H1 (cell line): Measurements from ENCODE around the gene PRELID2. TPM values are rescaled to one million over a fixed set of nuclear protein-coding genes. Genes with fewer than 3 reads are reported as not detected.

ENCODE experiments used
- CTCF ChIA-PET: fragments of 300-600 bp; sonication (Branson Sonifier 250); formaldehyde crosslinking; loops from one replicate; lab custom pipeline; 2021; ENCODE audit not compliant: partially characterized antibody; lab: Charles Lee
- POLR2A ChIA-PET: fragments of 300-600 bp; sonication (Branson Sonifier 250); formaldehyde crosslinking; loops from one replicate; lab custom pipeline; 2021; ENCODE audit warnings: inconsistent platforms; ENCODE audit not compliant: partially characterized antibody; lab: Charles Lee
- DNase-seq, 2 experiments: peaks; one replicate each; pipeline versions ENCODE4 v3.0.0 to v3.0.0-alpha.2; 2010 to 2022; ENCODE audit warnings: low spot score in 2 of 2, low read depth in 1 of 2, mixed read lengths in 1 of 2
- FAIRE-seq: peaks from 2 replicates; lab custom pipeline; 2011; peaks lifted over from hg19 to GRCh38; lab: Jason Lieb, UNC
- H2AFZ ChIP-seq: 2 replicates; pipeline ENCODE4 v1.8.1; 2012; ENCODE audit warnings: low read length, inconsistent platforms
- H2AK5ac ChIP-seq: 2 replicates; pipeline ENCODE4 v1.6.1; 2013; ENCODE audit warnings: low read depth, low read length
- H2BK120ac ChIP-seq: replicated peaks from 2 replicates; pipeline ENCODE3; 2013; ENCODE audit warnings: low read depth, low read length, inconsistent platforms
- H2BK12ac ChIP-seq: 2 replicates; pipeline ENCODE4 v1.6.1; 2013; ENCODE audit warnings: low read depth, low read length
- H2BK15ac ChIP-seq: 2 replicates; pipeline ENCODE4 v1.6.1; 2013; ENCODE audit warnings: low read length
- H2BK20ac ChIP-seq: 2 replicates; pipeline ENCODE4 v1.6.1; 2013; ENCODE audit warnings: low read length
- H2BK5ac ChIP-seq: 2 replicates; pipeline ENCODE4 v1.6.1; 2013; ENCODE audit warnings: low read depth, low read length
- H3K14ac ChIP-seq: 2 replicates; pipeline ENCODE4 v1.6.1; 2013; ENCODE audit warnings: inconsistent platforms; ENCODE audit not compliant: insufficient read length
- H3K18ac ChIP-seq: 2 replicates; pipeline ENCODE4 v1.6.1; 2013; ENCODE audit warnings: low read length; ENCODE audit errors: extremely low read depth
- H3K23ac ChIP-seq: 2 replicates; pipeline ENCODE4 v1.6.1; 2013; ENCODE audit warnings: inconsistent platforms; ENCODE audit not compliant: insufficient read length
- H3K23me2 ChIP-seq: 2 replicates; pipeline ENCODE4 v1.6.1; 2013; ENCODE audit warnings: low read depth, low read length
- H3K27ac ChIP-seq: 2 replicates; pipeline ENCODE4 v1.6.1; 2011; ENCODE audit warnings: low read depth, low read length, inconsistent platforms
- H3K27me3 ChIP-seq, 4 experiments: replicated peaks in 1 of 4; 1 replicate in 1 of 4; 2 replicates in 3 of 4; pipeline versions ENCODE4 v1.6.1 to v1.8.1; 2011 to 2013; ENCODE audit warnings: low read length in 3 of 4, mild to moderate bottlenecking in 3 of 4, inconsistent platforms in 2 of 4, mixed read lengths in 2 of 4, moderate library complexity in 1 of 4; ENCODE audit not compliant: control insufficient read depth in 3 of 4, insufficient read depth in 3 of 4; ENCODE audit errors: extremely low read depth in 1 of 4
- H3K36me3 ChIP-seq, 4 experiments: 2 replicates each; pipeline versions ENCODE4 v1.6.1 to v1.8.1; 2011 to 2013; ENCODE audit warnings: mild to moderate bottlenecking in 4 of 4, low read length in 3 of 4, moderate library complexity in 2 of 4, control low read depth in 1 of 4, inconsistent platforms in 1 of 4; ENCODE audit not compliant: insufficient read depth in 4 of 4, control insufficient read depth in 2 of 4
- H3K4ac ChIP-seq: replicated peaks from 2 replicates; pipeline ENCODE3; 2013; ENCODE audit warnings: low read length, low read depth, mixed read lengths, inconsistent platforms; ENCODE audit not compliant: insufficient read length
- H3K4me1 ChIP-seq, 4 experiments: replicated peaks in 1 of 4; 1 replicate in 1 of 4; 2 replicates in 3 of 4; pipeline versions ENCODE4 v1.6.1 to v1.8.1; 2011 to 2013; ENCODE audit warnings: low read length in 3 of 4, inconsistent platforms in 2 of 4, mixed read lengths in 1 of 4; ENCODE audit not compliant: insufficient read depth in 4 of 4, control insufficient read depth in 3 of 4
- H3K4me2 ChIP-seq, 2 experiments: 2 replicates each; pipeline versions ENCODE4 v1.6.1 to v1.8.1; 2011 to 2013; ENCODE audit warnings: low read depth in 2 of 2, low read length in 2 of 2, control low read depth in 1 of 2, inconsistent platforms in 1 of 2, mild to moderate bottlenecking in 1 of 2; ENCODE audit not compliant: insufficient read depth in 1 of 2
- H3K4me3 ChIP-seq, 4 experiments: fragments of 200-600, 300-600 bp in 1 of 4; sonication (generic), shearing (Covaris generic), sonication (Bioruptor Twin) in 1 of 4; 2 replicates each; pipeline versions ENCODE4 v1.5.1 to v1.8.1; 2011 to 2016; ENCODE audit warnings: low read length in 4 of 4, low read depth in 3 of 4, control low read depth in 2 of 4, inconsistent platforms in 2 of 4, mild to moderate bottlenecking in 2 of 4, mixed read lengths in 1 of 4, moderate library complexity in 1 of 4; ENCODE audit not compliant: insufficient read depth in 2 of 4; ENCODE audit errors: extremely low read depth in 1 of 4
- H3K56ac ChIP-seq: replicated peaks from 2 replicates; pipeline ENCODE3; 2013; ENCODE audit warnings: low read depth, mild to moderate bottlenecking, mixed read lengths, low read length, inconsistent platforms; ENCODE audit not compliant: insufficient read length
- H3K79me1 ChIP-seq: 2 replicates; pipeline ENCODE4 v1.6.1; 2013; ENCODE audit warnings: low read depth, low read length, control low read depth
- H3K79me2 ChIP-seq, 2 experiments: 2 replicates each; pipeline versions ENCODE4 v1.6.1 to v1.8.1; 2012 to 2013; ENCODE audit warnings: low read length in 2 of 2, mild to moderate bottlenecking in 2 of 2, inconsistent platforms in 1 of 2; ENCODE audit not compliant: insufficient read depth in 2 of 2, control insufficient read depth in 1 of 2
- H3K9ac ChIP-seq, 4 experiments: replicated peaks in 1 of 4; 1 replicate in 1 of 4; 2 replicates in 3 of 4; pipeline versions ENCODE4 v1.6.1 to v1.8.1; 2011 to 2013; ENCODE audit warnings: low read depth in 3 of 4, low read length in 3 of 4, control low read depth in 2 of 4, mild to moderate bottlenecking in 2 of 4, moderate library complexity in 2 of 4, inconsistent platforms in 1 of 4; ENCODE audit errors: extremely low read depth in 1 of 4
- H3K9me3 ChIP-seq, 2 experiments: 2 replicates each; pipeline versions ENCODE4 v1.6.1 to v1.8.1; 2012 to 2013; ENCODE audit warnings: mild to moderate bottlenecking in 2 of 2, moderate library complexity in 2 of 2, control low read depth in 1 of 2, inconsistent platforms in 1 of 2, low read depth in 1 of 2, low read length in 1 of 2, mixed read lengths in 1 of 2; ENCODE audit not compliant: insufficient read depth in 2 of 2
- H4K20me1 ChIP-seq, 2 experiments: replicated peaks in 1 of 2; 2 replicates each; pipeline versions ENCODE3 to v1.8.1; 2011 to 2013; ENCODE audit warnings: inconsistent platforms in 2 of 2, low read length in 2 of 2, mild to moderate bottlenecking in 1 of 2; ENCODE audit not compliant: insufficient read depth in 2 of 2, control insufficient read depth in 1 of 2
- H4K5ac ChIP-seq: 2 replicates; pipeline ENCODE4 v1.6.1; 2013; ENCODE audit warnings: low read length, low read depth, mixed read lengths, inconsistent platforms; ENCODE audit not compliant: insufficient read length
- H4K8ac ChIP-seq: 2 replicates; pipeline ENCODE4 v1.8.0; 2013; ENCODE audit warnings: mild to moderate bottlenecking, moderate library complexity, low read length, inconsistent platforms; ENCODE audit not compliant: insufficient read depth; ENCODE audit errors: extremely low read depth
- H4K91ac ChIP-seq: replicated peaks from 2 replicates; pipeline ENCODE3; 2013; ENCODE audit warnings: low read length, mixed read lengths, inconsistent platforms; ENCODE audit not compliant: insufficient read length
- BCL11A ChIP-seq, 2 experiments: IDR thresholded peaks; one replicate each; pipeline ENCODE4 v1.6.1; 2011; ENCODE audit warnings: low read depth in 2 of 2, low read length in 2 of 2, mild to moderate bottlenecking in 2 of 2
- CHD1 ChIP-seq: IDR thresholded peaks from 2 replicates; pipeline ENCODE4 v1.6.1; 2012; ENCODE audit warnings: low read depth, low read length, improper control_type of control experiment
- CREB1 ChIP-seq: IDR thresholded peaks from 2 replicates; pipeline ENCODE4 v1.6.1; 2012; ENCODE audit warnings: inconsistent platforms
- KDM4A ChIP-seq: IDR thresholded peaks from one replicate; pipeline ENCODE4 v1.7.1; 2012; ENCODE audit warnings: low read depth, mild to moderate bottlenecking, moderate library complexity, low read length, inconsistent platforms; ENCODE audit not compliant: severe bottlenecking
- MAFK ChIP-seq: IDR thresholded peaks from 2 replicates; pipeline ENCODE4 v1.6.1; 2012; ENCODE audit warnings: low read depth, mild to moderate bottlenecking, improper control_type of control experiment, low read length
- PHF8 ChIP-seq: fragments of 200-600 bp; sonication (generic); conservative IDR thresholded peaks from 2 replicates; pipeline ENCODE4 v1.7.1; 2012; ENCODE audit warnings: low read depth, mild to moderate bottlenecking, inconsistent platforms, low read length, moderate library complexity
- RAD21 ChIP-seq, 2 experiments: IDR thresholded peaks in 1 of 2; conservative IDR thresholded peaks in 1 of 2; 2 replicates each; pipeline ENCODE4 v1.6.1; 2011; ENCODE audit warnings: low read depth in 2 of 2, low read length in 2 of 2, improper control_type of control experiment in 1 of 2, inconsistent platforms in 1 of 2, mild to moderate bottlenecking in 1 of 2, moderate library complexity in 1 of 2
- SAP30 ChIP-seq: fragments of 300-600 bp; sonication (generic); IDR thresholded peaks from 2 replicates; pipeline ENCODE4 v1.7.1; 2012; ENCODE audit warnings: low read length, moderate library complexity, mild to moderate bottlenecking, inconsistent platforms; ENCODE audit not compliant: insufficient read depth, insufficient replicate concordance
- SIN3A ChIP-seq, 2 experiments: IDR thresholded peaks in 1 of 2; conservative IDR thresholded peaks in 1 of 2; 2 replicates each; pipeline ENCODE4 v1.6.1; 2011 to 2012; ENCODE audit warnings: low read length in 2 of 2, improper control_type of control experiment in 1 of 2, low read depth in 1 of 2, mild to moderate bottlenecking in 1 of 2
- SIX5 ChIP-seq: IDR thresholded peaks from 2 replicates; pipeline ENCODE4 v1.6.1; 2011; ENCODE audit warnings: mild to moderate bottlenecking, low read depth, low read length
- SP4 ChIP-seq: IDR thresholded peaks from 2 replicates; pipeline ENCODE4 v1.6.1; 2012; ENCODE audit warnings: low read length, inconsistent platforms
- SRF ChIP-seq: IDR thresholded peaks from 2 replicates; pipeline ENCODE4 v1.6.1; 2011; ENCODE audit warnings: mild to moderate bottlenecking, low read depth, low read length, moderate library complexity
- SUZ12 ChIP-seq: fragments of 200-600 bp; sonication (generic); IDR thresholded peaks from 2 replicates; pipeline ENCODE4 v1.6.1; 2012; ENCODE audit warnings: mild to moderate bottlenecking, inconsistent platforms, low read length, moderate library complexity, mixed read lengths
- WGBS, 2 experiments: shearing (Covaris generic) in 1 of 2; methylation state at CpG; one replicate each; pipeline versions ENCODE4 v1.1.6 to v1.1.7; 2013 to 2015; ENCODE audit warnings: low lambda C conversion rate in 2 of 2, mixed read lengths in 2 of 2, inconsistent platforms in 1 of 2, low coverage in 1 of 2, missing lambda C conversion rate in 1 of 2; ENCODE audit not compliant: insufficient replicate concordance in 2 of 2, insufficient coverage in 1 of 2, insufficient read length in 1 of 2; ENCODE audit errors: extremely low coverage in 1 of 2, missing lambda C conversion rate in 1 of 2; 5-methylcytosine and 5-hydroxymethylcytosine counted together
- polyA plus RNA-seq, 7 experiments: library from polyadenylated mRNA; depleted of rRNA in 3 of 7; stranded (reverse) in 5 of 7; unstranded in 2 of 7; fragments of >200 nt in 5 of 7; fragments of 200-250 nt in 2 of 7; gene quantifications; 1 replicate in 5 of 7; 2 replicates in 1 of 7; 4 replicates in 1 of 7; pipeline versions ENCODE4 v1.2.1 to v1.2.3, GENCODE V29; 2011 to 2013; ENCODE audit warnings: missing spikeins in 2 of 7, mixed read lengths in 2 of 7
- total RNA-seq: library from RNA; stranded (reverse); fragmentation: NEBNext Ultra II Directional; extraction: Animal tissue kit (Norgen Biotek cat#: 25700); gene quantifications from 2 replicates; pipeline ENCODE4 v1.2.1, GENCODE V29; 2021
- TF ChIP-seq, protein P1 (sequence below): IDR thresholded peaks from 2 replicates; pipeline ENCODE4 v1.6.1; 2012; ENCODE audit warnings: inconsistent platforms

Gene PRELID2
- total and polyA plus RNA-seq, 2 of the 8 experiments (the other 6 are each of a cell fraction or from before 2014, with no cell fraction given), result 2.2 to 7.8 TPM

DNA sequence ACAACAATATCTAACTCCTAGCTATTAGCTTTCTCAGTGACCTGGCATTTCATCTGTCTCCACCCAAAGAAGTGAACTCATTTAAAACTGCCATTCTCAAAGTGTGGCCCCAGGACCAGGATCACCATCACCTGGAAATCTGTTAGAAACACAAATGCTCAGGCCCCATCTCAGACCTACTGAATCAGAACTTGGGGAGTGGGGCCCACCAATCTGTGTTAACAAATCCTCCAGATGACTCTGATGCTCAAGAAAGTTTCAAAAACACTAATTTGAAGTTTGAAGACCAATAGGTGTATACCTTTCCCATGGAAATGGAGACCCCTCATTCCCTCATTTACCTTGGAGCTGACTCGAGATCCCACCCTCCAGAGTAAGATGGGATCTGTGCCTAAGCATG is 72.3 kb downstream of the PRELID2 start:
- no peak overlapping the region for H3K56ac ChIP-seq
- H4K5ac ChIP-seq, result no peak overlapping the region
- H2BK5ac ChIP-seq, result no peak overlapping the region
- FAIRE-seq (no peak), DNase-seq (no peak)
- H4K91ac ChIP-seq, result no peak overlapping the region
- CTCF ChIA-PET, result interaction anchor here (0.7 kb wide), 1 partner anchor 81 kb away, joined by 4 read pairs; no protein-coding TSS in a partner anchor
- H3K27me3 ChIP-seq, result no peaks in the 10 kb centered on the region
- H2AK5ac ChIP-seq, result no peak overlapping the region
- H2BK120ac ChIP-seq, result no peak overlapping the region
- 92% methylated on average over 1 of the region's 1 CpG; no CpG with 5 or more reads in 1 of the 2 experiments for WGBS, 2 experiments
- no peak overlapping the region for H2BK12ac ChIP-seq
- H3K79me1 ChIP-seq, result no peaks in the 10 kb centered on the region
- no peak overlapping the region for H3K23ac ChIP-seq
- H3K79me2 ChIP-seq, result no peaks in the 10 kb centered on the region
- no peak overlapping the region for H3K27ac ChIP-seq
- H3K4me1 ChIP-seq, result no peaks in the 10 kb centered on the region
- no peak overlapping the region for H3K18ac ChIP-seq
- H3K9ac ChIP-seq, result no peak overlapping the region
- H3K4ac ChIP-seq, result no peak overlapping the region
- POLR2A ChIA-PET, result no interaction called here
- no peak overlapping the region for H3K4me2 ChIP-seq
- H3K14ac ChIP-seq, result no peak overlapping the region
- 0 out of 4 replicates have a peak, but pooled peaks cover 0 to 5% of the 10 kb centered on the region in 2 experiments for H3K9me3 ChIP-seq
- no peak overlapping the region for H2AFZ ChIP-seq
- H3K23me2 ChIP-seq, result no peaks in the 10 kb centered on the region
- no peaks in the 10 kb centered on the region for H4K20me1 ChIP-seq
- no peak overlapping the region for H3K4me3 ChIP-seq
- H2BK15ac ChIP-seq, result no peak overlapping the region
- no peak overlapping the region for H2BK20ac ChIP-seq
- no peaks in the 10 kb centered on the region; a peak in 1 of 8 replicates for H3K36me3 ChIP-seq
- H4K8ac ChIP-seq, result no peak overlapping the region
- TF ChIP-seq SRF (no peak), SP4 (no peak), SIN3A (conservative IDR thresholded peaks at IDR 0.05 in 1 of 2, IDR thresholded peaks at IDR 0.05 in 1 of 2; ENCODE audit: low read depth in 1 of 2, low read length in 2 of 2) (no peak), SAP30 (no peak), KDM4A (no peak), CHD1 (no peak), BCL11A (IDR thresholded peaks at IDR 0.05; ENCODE audit: low read depth in 2 of 2, low read length in 2 of 2) (no peak), SIX5 (no peak), PHF8 (no peak), RAD21 (IDR thresholded peaks at IDR 0.05 in 1 of 2, conservative IDR thresholded peaks at IDR 0.05 in 1 of 2; ENCODE audit: low read depth in 2 of 2, low read length in 2 of 2) (no peak), CREB1 (no peak), MAFK (no peak), SUZ12 (no peak)
- TF ChIP-seq, protein P1, sequence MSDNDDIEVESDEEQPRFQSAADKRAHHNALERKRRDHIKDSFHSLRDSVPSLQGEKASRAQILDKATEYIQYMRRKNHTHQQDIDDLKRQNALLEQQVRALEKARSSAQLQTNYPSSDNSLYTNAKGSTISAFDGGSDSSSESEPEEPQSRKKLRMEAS, result no peak
